ENCODE results near the gene TSHZ2. TPM values are rescaled to one million over a fixed set of nuclear protein-coding genes. Genes with fewer than 3 reads are reported as not detected.

Gene TSHZ2
- total RNA-seq, 1 donor from 2014 or later, result 0.06 TPM

DNA sequence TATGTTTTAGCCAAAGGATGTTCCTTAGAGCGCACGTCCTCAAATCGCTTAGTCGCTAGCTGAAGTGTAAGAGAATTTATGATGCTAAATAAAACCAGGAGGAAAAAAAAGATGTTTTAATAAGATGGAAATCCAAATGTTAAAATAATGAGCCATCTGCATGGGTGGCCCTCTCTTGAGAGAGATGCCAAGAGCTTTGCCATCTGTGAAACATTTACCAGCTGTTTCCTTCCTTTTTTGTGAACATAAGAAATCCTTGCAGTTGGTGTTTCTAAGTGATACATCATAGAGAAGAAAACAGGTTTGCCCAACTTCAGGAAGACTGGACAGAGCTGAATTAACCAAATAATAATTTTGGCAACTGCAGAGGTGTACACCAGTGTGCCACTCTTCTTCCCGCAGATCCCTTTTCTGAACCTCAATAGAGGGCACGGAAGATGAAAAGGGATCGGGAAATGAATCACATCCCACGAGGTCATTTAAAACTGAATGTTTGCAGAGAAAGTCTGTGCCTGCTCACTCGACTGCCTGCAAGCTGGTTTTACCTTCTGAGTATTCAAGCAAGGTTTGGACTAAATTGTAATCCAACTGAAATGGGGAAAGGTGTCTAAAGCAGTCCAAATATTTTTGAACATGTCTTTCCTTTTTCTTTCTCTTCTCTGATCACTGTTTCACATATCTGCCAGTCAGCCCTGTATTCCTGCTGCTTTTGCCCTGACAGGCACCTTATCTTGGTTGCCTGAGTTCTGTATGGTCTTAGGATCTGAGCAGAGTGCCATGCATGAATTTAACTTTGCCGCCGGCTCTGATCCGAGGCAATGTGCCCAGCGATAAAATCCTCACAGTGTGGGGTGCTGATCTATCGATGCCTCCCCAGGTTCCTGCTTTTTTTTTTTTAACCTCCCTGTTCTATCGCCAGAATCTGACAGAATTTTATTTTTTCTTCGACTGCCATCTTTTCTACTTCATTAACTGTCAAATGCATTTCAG is 35.5 kb upstream of the TSHZ2 start:
- DNase-seq (ENCODE audit: low read depth), result no peak
- TF ChIP-seq, protein P1, sequence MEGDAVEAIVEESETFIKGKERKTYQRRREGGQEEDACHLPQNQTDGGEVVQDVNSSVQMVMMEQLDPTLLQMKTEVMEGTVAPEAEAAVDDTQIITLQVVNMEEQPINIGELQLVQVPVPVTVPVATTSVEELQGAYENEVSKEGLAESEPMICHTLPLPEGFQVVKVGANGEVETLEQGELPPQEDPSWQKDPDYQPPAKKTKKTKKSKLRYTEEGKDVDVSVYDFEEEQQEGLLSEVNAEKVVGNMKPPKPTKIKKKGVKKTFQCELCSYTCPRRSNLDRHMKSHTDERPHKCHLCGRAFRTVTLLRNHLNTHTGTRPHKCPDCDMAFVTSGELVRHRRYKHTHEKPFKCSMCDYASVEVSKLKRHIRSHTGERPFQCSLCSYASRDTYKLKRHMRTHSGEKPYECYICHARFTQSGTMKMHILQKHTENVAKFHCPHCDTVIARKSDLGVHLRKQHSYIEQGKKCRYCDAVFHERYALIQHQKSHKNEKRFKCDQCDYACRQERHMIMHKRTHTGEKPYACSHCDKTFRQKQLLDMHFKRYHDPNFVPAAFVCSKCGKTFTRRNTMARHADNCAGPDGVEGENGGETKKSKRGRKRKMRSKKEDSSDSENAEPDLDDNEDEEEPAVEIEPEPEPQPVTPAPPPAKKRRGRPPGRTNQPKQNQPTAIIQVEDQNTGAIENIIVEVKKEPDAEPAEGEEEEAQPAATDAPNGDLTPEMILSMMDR (conservative IDR thresholded peaks at IDR 0.05; ENCODE audit: low read depth, low read length), result no peak
- H3K4me3 ChIP-seq (ENCODE audit: low read depth, low read length), result no peak overlapping the region

DNA sequence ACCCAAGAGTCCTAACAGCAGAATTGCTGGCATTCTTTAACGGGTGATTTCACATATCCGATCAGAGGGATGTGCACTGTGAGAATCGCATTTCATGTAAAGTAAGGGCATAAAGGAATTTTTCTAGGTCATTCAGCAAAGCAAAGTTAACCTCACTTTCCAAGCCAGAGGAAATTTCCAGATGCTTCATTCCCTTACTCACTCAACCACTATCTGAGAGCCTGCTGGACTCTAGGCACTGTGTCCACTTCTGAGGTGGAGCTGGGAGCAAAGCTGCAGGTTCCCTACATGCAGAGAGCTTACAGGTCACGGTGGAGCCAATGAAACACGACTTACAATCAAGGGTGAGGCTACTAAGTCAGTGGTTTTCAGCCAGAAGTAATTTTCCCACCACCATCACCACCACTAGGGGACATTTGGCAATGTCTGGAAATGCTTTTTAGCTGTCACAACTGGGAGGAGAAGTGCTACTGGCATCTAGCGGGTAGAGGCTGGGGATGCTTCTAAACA is 34.5 kb upstream of the TSHZ2 start:
- H3K4me3 ChIP-seq (ENCODE audit: low read depth, low read length), result no peak overlapping the region
- TF ChIP-seq, protein P1 (conservative IDR thresholded peaks at IDR 0.05; ENCODE audit: low read depth, low read length), result peak; percentile 34
- peak; percentile 39 for DNase-seq (ENCODE audit: low read depth)

DNA sequence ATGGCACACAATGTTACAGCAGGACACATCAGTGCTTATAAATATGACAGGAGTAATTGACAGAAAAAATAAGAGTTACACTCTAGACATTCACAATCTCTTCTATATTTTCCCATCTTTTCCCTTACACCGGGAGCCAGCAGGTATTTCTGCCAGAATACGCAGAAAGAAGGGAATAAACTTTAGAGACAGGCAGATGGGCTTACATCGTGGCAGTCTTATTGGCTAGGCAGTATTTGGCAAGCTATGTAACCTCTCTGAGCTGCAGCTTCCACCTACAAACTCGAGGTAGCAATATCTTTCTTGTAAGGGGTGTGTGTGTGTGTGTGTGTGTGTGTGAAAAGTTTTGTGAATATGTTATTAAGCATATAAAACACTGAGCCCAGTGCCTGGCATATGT is 33.0 kb upstream of the TSHZ2 start:
- H3K4me3 ChIP-seq (ENCODE audit: low read depth, low read length), result no peak overlapping the region
- TF ChIP-seq, protein P1 (conservative IDR thresholded peaks at IDR 0.05; ENCODE audit: low read depth, low read length), result no peak
- DNase-seq (ENCODE audit: low read depth), result no peak

DNA sequence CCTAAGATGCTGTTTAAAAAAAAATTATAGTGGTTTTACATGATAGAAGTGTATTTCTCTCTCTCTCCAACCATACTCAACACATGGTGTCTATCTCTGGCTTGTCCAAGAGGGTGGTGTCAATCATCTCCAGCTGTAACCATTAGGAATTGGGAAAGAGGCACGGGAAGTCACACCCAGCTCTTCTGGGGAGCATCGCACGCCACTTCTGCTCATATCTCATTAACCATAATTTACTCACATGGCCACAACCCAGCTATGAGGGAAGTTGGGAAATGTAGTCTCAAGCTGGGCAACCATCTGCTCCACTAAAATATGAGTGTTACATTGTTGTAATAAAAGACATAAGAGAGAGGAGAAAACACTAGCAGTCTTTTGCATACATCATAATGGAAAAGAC is 30.4 kb upstream of the TSHZ2 start:
- DNase-seq (ENCODE audit: low read depth), result no peak
- no peak overlapping the region for H3K4me3 ChIP-seq (ENCODE audit: low read depth, low read length)
- TF ChIP-seq, protein P1 (conservative IDR thresholded peaks at IDR 0.05; ENCODE audit: low read depth, low read length), result no peak

DNA sequence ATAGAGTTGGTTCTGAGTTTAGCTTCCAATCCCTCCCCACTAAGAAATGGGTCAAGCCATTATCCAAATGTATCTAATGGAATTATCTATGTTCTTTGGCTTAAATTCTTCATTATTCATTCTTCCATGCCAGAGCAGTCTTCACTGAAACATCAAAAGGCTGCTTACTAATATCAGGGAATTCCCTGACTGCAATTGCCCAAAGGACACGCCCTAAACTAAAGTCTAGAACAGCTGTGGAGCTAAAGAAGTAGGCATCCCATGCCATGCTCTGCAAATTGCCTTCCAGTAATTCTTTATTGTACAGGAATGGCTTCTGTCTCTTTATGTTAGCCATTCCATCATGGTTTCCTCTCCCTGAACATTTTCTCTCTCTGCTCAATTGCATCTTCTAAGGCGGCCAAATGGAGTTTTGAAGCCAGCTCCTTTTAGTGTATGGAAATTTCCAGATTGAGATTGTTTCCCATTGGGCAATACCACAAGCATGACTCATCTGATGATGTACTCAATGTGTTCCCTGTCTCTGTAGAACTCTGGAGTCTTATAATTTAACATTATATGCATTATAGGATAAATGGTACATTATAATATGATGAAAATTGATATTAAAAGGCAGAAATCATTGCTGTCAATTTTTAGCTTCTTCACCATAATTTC is 28.8 kb upstream of the TSHZ2 start:
- TF ChIP-seq, protein P1 (conservative IDR thresholded peaks at IDR 0.05; ENCODE audit: low read depth, low read length), result no peak
- DNase-seq (ENCODE audit: low read depth), result no peak

DNA sequence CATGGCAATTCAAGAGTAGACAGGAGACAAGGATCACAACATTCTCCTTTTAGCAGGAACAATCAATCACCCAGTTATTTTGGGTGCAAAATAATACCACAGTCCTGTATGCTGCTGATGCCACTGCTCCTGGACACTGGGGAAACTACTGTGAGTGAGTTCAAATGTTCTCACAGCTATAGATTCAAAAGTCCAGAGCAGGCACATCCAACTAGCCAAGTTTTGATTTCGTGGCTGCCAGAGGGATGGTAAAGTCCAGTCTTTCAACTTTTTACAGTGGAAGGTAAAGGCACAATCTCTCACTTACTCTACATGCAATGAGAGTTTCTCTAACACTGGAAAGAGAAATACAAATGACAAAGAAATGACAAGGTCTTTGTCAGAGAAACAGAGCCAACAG is 26.9 kb upstream of the TSHZ2 start:
- H3K4me3 ChIP-seq (ENCODE audit: low read depth, low read length), result no peak overlapping the region
- TF ChIP-seq, protein P1 (conservative IDR thresholded peaks at IDR 0.05; ENCODE audit: low read depth, low read length), result no peak
- DNase-seq (ENCODE audit: low read depth), result no peak

More for the DNA sequence above, 28.8 kb upstream of the TSHZ2 start:
- no peak overlapping the region for H3K4me3 ChIP-seq (ENCODE audit: low read depth, low read length)
